Measurements from ENCODE around the gene RNF220.

GRCh38 chr1:44663417-44663816 lies 258.4 kb downstream of the RNF220 start:
- TF ChIP-seq CTCF (IDR thresholded peaks at IDR 0.05), result no peak
- no peak for TF ChIP-seq POLR2AphosphoS5 (IDR thresholded peaks at IDR 0.05)
